Measurements from ENCODE around the gene LRRC23.

GRCh38 chr12:6919588-6919987 is 15.0 kb downstream of the LRRC23 start:
- TF ChIP-seq CTCF (IDR thresholded peaks at IDR 0.05) (no peak), POLR2A (IDR thresholded peaks at IDR 0.05) (no peak)
